ENCODE results near the gene SMYD1.

SMYD1 gene

DNA sequence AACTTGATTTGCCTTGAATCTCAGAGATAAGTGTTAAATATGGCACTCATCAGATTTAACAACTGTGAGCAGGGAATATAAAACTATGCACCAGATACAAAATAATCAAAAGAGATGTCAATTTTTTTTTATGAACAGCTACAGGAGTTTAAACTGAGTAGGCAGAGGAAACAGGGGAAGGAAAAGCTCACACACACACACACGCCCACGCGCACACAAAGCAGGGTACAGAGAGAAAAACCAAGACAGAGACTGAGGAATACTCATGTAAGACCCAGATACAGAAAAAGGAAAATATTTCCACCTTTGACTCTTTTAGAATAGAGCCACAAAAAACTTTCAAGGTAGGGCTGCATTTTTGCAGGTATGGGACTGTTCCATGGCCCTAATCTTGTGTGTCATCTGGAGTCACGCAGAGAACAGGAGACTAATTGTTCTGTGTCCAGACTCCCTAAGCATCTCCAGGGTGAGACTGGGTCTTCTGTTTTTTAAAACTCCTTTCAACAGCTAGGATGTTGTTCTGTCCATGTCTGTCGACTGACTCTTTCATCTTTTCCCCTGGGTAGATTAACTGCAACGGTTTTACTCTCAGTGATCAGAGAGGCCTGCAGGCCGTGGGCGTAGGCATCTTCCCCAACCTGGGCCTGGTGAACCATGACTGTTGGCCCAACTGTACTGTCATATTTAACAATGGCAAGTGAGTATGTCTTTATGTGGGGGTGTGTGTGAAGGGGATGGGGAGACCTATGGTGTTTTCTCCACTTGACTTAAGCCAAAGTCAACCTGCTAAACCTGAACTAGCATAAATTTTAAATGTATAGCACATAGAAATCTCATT, 23.0 kb downstream of the SMYD1 start:
- DNase-seq (ENCODE audit: low spot score): no peak
- TF ChIP-seq, protein P1, sequence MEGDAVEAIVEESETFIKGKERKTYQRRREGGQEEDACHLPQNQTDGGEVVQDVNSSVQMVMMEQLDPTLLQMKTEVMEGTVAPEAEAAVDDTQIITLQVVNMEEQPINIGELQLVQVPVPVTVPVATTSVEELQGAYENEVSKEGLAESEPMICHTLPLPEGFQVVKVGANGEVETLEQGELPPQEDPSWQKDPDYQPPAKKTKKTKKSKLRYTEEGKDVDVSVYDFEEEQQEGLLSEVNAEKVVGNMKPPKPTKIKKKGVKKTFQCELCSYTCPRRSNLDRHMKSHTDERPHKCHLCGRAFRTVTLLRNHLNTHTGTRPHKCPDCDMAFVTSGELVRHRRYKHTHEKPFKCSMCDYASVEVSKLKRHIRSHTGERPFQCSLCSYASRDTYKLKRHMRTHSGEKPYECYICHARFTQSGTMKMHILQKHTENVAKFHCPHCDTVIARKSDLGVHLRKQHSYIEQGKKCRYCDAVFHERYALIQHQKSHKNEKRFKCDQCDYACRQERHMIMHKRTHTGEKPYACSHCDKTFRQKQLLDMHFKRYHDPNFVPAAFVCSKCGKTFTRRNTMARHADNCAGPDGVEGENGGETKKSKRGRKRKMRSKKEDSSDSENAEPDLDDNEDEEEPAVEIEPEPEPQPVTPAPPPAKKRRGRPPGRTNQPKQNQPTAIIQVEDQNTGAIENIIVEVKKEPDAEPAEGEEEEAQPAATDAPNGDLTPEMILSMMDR (IDR thresholded peaks at IDR 0.05; ENCODE audit: extremely low read depth, insufficient read depth, missing control alignments): no peak
- in situ Hi-C loops (cut with MboI; ENCODE audit: low pct_unique_long_range_greater_than_20kb, low sequenced_read_pairs, unreplicated experiment): no loop called here

DNA sequence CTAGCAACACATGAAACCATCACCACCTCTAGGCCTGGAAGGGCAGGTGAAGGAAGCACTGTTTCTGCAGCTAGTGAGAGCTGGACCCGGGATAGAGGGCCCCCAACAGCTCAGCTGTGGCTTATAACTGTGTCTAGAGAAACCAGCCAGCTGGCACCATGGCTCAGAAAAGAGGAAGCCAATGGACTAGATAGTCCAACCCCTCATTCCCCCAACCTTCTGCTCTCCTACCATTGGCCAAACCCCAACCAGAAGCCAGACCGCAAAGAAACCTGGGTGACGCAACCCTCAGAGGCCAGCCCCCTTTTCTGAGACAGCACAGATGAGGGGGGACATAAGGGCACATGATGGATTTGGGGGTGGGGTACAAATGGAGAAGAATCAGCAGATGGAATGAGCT, 24.3 kb downstream of the SMYD1 start:
- TF ChIP-seq, protein P1 (IDR thresholded peaks at IDR 0.05; ENCODE audit: extremely low read depth, insufficient read depth, missing control alignments): no peak
- in situ Hi-C loops (cut with MboI; ENCODE audit: low pct_unique_long_range_greater_than_20kb, low sequenced_read_pairs, unreplicated experiment): no loop called here
- DNase-seq (ENCODE audit: low spot score): no peak

DNA sequence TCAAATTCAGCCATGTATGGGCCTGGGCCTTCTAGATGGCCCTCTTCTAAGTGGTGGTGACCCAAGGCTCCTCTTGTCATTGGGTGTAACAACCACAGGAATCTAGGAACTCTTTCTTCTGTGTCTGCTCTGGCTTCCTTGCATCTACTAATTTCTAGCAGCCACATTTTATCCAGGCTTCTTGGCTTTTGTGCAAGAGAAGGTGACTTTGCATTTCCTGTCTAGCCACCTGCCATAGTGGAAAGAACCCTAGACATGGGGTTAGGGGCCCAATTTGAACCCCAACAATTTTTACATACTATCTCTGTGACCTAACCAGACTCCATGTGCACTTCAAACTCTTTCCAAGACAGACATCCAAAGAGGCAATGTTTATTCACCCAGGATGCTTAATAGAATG, 25.1 kb downstream of the SMYD1 start:
- no peak for DNase-seq (ENCODE audit: low spot score)
- in situ Hi-C loops (cut with MboI; ENCODE audit: low pct_unique_long_range_greater_than_20kb, low sequenced_read_pairs, unreplicated experiment): no loop called here
- TF ChIP-seq, protein P1 (IDR thresholded peaks at IDR 0.05; ENCODE audit: extremely low read depth, insufficient read depth, missing control alignments): no peak

DNA sequence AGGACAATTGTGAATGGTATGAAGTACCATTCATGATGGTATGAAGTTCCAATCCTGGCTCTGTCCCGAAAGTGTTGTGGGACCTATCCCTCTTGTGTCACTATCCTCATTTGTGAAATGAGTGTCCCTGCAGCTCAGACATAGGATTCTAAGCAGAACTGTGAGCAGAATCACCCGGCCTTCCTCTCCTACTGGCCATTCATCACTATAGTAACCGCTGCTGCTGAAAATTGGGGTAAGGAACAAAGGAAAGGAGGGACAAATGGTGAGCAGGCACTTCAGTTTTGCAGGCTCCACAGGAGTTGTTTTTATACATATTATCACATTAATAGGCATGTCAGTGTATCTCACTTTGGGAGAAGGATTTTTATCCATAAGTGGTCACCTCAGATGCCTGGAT, 27.4 kb downstream of the SMYD1 start:
- DNase-seq (ENCODE audit: low spot score): no peak
- in situ Hi-C loops (cut with MboI; ENCODE audit: low pct_unique_long_range_greater_than_20kb, low sequenced_read_pairs, unreplicated experiment): no loop called here
- TF ChIP-seq, protein P1 (IDR thresholded peaks at IDR 0.05; ENCODE audit: extremely low read depth, insufficient read depth, missing control alignments): no peak

DNA sequence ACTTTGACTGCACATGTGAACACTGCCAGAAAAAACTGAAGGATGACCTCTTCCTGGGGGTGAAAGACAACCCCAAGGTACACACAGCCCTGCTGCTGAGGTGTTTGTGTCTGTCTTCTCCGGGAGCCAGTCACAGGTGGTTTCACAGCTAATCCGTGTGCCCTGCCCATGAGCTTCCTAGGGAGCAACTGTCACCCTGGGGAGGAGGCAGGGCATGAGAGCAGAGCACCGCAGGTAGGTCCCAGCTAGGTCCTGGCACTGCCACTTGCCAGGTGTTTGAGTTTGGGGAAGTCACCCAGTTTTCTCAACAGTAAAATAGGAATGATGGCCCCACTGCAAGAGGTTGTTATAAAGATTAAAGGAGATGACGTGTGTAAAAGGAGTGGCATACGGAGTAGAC, 29.1 kb downstream of the SMYD1 start:
- no peak for DNase-seq (ENCODE audit: low spot score)
- TF ChIP-seq, protein P1 (IDR thresholded peaks at IDR 0.05; ENCODE audit: extremely low read depth, insufficient read depth, missing control alignments): no peak

DNA sequence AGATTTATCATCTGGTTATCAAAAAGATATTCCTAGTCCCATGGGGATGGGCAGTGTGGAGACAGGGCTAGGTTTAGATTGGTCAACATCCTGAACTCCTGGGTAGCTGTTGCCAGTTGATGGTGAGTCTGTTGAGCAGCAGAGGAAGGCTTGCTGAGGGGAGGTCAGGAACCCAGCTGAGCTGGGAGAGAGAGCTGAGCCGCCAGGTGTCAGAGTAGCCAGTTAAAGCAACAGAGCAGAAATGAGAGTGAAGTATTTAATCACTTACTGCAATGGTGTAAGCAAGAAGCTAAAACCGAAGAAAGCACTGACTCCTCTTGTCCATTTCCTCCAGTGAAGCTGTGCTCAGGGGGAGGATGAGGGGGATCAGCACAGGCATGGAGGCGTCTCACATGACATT, 29.6 kb downstream of the SMYD1 start:
- TF ChIP-seq, protein P1 (IDR thresholded peaks at IDR 0.05; ENCODE audit: extremely low read depth, insufficient read depth, missing control alignments): no peak
- no peak for DNase-seq (ENCODE audit: low spot score)
- in situ Hi-C loops (cut with MboI; ENCODE audit: low pct_unique_long_range_greater_than_20kb, low sequenced_read_pairs, unreplicated experiment): no loop called here

More for the DNA sequence above, 29.1 kb downstream of the SMYD1 start:
- in situ Hi-C loops (cut with MboI; ENCODE audit: low pct_unique_long_range_greater_than_20kb, low sequenced_read_pairs, unreplicated experiment): no loop called here
